HK-2 (cell line): Measurements from ENCODE around the gene PCID2.

Source experiments
- DNase-seq: peaks from one replicate; pipeline ENCODE4 v3.0.0-alpha.2; 2018; ENCODE audit not compliant: unreplicated experiment

PCID2 gene

GRCh38 chr13:113149711-113150549, 58.5 kb downstream of the PCID2 start:
- DNase-seq, result no peak

GRCh38 chr13:113148940-113149503, 59.4 kb downstream of the PCID2 start:
- no peak for DNase-seq

GRCh38 chr13:113148407-113148806, 60.1 kb downstream of the PCID2 start:
- DNase-seq, result no peak

DNA sequence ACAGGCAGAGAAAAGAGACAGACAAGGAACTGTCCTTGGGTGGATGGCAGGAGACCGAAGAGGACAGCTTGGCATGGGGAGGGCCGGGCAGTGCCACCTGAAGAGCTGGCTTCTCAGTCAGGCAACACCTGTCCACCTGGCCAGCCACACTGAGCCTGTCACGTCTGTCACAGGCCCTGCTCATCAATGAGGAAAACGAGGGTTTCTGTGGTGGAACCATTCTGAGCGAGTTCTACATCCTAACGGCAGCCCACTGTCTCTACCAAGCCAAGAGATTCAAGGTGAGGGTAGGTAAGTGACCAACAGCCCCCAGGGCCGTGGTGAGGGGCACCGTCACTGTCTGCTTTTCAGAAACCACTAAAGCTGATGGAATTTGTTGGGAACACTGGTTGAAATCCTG, 61.3 kb downstream of the PCID2 start:
- no peak for DNase-seq

DNA sequence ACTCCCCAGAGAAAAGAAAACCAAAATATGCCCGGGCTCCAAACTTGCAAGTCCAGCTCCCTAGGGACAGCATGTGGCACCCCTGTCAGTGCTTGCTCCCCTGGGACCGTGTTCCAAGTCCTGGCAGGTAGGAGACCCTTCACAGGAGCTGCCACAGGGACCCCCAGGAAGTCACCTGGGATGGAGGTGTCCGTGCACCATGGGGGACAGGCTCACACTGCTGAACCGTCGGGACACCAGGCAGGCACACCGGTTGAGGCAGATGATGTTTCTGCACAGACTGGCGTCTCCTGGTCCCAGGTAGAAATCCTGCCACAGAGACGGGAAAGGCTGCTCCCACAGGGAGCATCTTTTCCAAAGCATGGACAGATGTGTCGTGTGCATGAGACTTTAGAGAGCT, 61.7 kb downstream of the PCID2 start:
- no peak for DNase-seq

DNA sequence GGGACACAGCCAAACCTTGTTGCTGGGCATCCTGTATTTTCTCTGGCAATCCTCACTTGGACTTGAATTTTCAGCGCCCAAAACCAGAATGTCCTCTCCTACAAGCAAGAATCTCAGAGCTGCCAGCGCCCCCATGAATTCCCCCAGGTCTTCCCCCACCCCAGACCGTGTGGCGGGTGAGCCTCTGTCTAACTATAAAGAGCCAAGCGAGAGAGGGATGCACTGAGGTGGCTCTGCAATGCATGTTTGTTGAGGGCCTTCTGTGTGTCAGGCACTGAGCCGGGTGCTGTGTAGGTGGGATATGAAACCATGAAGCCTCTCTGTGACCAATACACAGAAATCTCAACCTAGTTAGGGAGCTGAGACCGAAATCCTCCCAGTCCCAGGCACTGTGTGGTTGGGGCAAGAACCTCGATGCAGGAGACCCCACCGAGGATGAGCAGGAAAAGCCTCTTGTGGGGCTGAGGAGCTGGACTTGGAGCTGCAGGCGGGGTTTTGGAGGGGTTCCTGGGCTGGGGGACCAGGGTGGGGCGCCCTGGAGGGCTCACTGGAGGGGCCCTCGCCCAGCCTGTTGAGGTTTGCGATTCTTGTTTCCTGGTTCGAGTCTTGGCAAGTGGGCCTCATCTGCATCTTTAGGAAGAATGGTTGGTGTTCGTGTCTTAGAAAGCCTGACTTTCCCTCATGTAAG, 62.4 kb downstream of the PCID2 start:
- no peak for DNase-seq

DNA sequence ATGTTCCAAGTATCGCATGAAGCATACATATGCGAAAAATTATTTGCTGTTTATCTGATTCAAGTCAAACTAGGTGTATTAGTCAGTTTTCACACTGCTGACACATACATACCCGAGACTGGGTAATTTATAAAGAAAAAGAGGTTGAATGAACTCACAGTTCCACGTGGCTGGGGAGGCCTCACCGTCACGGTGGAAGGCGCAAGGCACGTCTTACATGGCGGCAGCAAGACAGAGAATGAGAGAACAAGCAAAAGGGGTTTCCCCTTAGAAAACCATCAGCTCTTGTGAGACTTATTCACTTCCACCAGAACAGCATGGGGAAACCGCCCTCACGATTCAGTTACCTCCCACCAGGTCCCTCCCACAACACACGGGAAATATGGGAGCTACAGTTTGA, 63.0 kb downstream of the PCID2 start:
- no peak for DNase-seq

- no peak for DNase-seq
These were observed 64.2 kb downstream of the PCID2 start for GRCh38 chr13:113144255-113144629.

DNA sequence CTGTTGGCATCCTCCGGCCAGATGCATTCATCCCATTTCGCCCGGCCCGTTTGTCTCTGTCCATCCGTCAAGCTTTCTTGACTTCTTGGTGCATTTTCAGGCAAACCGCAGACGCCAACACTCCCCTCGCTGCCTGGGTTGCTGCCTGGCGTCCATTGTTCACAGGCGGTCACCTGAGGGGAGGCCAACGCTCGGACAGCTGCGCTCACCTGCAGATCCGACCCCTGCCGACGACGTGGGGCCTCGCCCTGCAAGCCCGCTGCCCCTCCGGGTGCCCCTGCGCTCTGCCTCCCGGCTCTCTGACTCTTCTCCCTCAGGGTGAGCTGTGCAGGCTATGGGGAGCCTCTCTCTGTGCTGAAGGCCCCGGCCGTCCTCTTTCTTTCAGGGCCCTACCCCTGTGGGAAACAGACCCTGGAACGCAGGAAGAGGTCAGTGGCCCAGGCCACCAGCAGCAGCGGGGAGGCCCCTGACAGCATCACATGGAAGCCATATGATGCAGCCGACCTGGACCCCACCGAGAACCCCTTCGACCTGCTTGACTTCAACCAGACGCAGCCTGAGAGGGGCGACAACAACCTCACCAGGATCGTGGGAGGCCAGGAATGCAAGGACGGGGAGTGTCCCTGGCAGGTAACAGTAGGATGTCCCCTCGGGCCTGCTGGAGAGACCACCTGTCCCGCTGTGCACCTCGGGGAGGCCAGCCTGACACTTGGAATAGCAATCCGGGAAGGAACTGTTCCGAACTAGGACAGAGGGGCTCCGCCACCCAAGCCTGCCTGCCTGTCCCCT, 64.8 kb downstream of the PCID2 start:
- no peak for DNase-seq

DNA sequence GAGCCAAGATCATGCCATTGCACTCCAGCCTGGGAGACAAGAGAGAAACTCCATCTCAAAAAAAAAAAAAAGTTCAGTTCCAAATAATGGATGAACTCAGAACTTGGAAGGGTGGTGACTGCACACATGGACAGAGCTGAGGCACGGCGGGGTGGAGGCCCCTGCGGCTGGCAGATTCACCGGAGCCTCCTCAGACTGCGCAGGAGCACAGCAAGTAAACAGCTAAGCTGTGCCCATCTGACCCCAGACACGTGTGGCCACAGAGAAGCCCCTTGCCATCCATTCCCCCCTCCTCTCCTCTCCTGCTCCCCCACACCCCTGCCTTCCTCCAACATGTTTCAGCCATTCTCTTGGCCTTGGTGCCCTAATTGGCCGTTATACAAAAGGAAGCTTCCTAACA, 65.6 kb downstream of the PCID2 start:
- DNase-seq, result no peak

- DNase-seq, result no peak
These were observed 66.9 kb downstream of the PCID2 start for GRCh38 chr13:113141601-113141970.

DNA sequence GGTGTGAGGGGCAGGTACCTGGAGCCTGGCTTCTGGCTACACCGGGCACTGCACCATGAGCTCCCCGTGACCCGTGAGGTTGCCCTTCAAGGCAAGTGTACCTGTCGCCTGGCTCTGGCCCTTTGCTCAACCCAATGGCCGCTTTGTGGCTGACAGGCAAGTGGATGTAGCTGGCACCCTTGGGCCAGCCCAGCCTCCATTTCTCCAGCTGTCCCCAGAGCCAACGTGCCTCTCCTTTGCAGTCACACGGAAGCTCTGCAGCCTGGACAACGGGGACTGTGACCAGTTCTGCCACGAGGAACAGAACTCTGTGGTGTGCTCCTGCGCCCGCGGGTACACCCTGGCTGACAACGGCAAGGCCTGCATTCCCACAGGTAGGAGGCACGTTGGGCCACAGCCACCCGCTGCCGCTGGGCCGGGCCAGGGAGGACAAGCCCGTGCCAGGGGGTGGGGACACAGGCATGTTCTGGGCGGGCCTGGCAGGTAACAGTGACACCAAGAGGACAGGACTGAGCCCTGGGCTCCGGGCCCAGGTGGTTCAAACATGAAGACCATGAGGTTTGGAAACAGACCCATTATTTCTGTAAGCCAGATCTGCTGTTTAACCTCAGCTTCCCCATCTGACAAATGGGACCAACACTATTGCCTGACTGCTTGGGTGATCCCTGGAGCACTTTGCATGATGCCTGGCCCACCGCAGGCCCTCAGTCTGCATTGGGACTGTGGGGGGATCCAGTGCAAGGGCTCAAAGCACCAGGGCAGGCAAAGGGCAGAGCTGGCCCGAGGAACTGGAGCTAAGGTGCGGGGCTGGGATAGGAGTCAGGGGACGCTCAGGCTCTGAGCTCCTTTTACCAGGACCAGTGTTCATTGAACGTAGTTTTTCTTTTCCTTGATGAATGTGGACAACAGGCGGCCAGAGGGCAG, 67.5 kb downstream of the PCID2 start:
- no peak for DNase-seq

GRCh38 chr13:113139577-113139976, 68.9 kb downstream of the PCID2 start:
- DNase-seq, result no peak

DNA sequence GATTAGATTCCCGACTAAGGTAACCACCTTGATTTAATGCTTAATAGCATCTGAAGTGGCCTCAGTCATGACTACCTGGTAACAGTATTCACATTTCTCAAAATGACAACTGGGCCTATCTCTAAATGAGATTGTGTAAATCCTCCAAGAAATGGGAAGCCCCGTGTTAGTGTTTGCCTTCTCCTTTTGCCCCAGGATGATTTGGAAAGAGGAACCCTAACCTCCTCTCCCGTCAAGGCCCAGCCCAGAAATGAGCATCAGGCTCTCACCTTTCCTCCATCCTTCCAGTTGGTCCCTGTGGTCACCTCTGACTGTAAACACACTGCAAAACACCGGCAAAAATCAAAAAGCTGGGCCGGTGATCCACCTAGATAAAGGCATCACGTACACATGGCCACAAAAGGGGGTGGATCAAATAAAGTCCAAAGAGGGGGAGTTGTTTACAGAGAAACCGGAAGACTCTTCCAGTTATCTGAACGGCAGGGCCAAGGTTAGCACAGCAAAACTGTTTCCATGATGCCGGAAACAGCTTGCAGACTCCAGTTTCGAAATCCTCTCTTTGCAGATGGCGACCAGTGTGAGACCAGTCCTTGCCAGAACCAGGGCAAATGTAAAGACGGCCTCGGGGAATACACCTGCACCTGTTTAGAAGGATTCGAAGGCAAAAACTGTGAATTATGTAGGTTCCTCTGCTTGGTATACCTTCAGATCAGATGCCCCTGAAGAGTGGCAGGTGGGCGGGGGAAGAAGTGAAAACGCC, 69.5 kb downstream of the PCID2 start:
- DNase-seq, result no peak

DNA sequence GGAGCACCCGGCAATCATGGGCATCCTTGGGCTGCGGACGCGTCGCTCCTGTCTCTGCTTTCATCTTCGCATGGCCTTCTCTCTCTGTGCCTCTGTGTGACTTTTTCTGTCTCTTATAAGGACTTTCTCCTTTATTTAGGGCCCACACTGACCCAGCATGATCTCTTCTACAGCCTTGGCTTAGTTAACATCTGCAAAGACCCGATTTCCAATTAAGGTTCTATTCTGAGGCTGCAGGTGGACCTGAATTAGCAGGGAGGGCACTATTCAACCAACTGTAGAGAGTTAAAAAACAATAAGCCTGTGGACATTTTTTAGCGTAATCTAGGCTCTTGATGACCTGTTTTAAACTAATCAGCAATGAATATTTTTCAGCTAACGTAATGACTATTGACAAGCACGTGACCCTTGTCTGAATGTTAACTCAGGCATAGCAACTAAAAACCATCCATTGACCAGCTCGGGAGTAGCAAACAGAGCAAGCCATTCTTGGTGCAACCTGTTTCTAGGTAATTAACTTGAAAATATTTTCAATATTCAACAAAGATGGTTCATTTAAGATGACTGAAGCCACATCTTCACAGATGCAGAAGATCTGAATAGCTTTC, 70.7 kb downstream of the PCID2 start:
- no peak for DNase-seq

DNA sequence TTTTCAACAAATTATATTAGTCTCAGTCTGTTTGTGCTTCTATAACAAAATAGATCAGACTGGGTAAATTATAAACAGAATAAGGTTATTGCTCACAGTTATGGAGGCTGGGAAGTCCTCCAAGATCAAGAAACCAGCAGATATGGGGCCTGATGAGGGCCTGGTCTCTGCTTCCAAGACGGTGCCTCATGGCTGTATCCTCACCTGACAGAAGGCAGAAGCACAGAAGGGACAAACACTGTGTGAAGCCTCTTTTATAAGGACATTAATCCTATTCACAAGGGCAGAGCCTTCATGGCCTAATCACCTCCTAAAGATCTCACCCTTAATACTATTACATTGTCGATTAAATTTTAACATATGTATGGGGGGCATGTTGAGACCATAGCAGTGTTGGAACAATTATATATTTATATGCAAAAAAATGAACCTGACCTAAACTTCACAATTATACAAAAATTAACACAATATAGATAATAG, 73.1 kb downstream of the PCID2 start:
- no peak for DNase-seq

DNA sequence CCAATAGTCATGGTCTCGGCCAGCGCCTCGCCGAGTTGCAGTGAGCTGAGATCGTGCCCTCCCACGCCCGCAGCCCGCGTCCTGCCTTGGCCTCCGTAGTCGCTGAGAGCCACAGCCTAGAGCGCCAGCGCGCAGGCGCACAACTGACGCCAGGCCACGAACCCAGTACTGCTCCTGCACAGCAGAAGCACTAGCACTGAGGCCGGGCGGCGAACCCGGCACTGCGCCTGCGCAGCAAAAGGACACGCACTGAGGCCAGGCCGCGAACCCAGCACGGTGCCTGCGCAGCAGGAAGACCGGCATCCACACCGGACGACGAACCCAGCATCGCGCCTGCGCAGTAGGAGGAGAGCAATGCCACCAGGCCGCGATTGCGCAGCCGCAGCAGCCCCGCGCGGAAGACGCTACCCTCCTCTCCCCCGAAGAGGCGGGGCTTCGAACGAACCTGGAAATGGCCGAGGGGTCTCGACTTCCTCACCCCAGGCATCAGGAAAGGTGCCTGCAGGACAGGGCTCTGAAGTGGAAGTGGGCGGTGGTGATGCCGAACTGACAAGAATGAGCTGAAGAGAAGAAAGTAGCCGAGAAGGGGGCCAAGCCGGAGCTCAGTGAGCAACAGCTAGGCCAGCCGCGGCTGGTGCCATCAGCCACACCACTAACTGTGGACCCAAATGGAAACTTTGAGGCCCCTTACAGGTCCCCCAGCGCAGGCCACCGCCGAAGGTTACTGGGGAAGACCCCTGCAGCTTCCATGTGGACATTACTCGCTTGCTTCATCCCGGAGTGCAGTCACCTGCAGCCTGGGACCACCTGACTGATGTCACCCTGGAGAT, 78.3 kb downstream of the PCID2 start:
- no peak for DNase-seq

DNA sequence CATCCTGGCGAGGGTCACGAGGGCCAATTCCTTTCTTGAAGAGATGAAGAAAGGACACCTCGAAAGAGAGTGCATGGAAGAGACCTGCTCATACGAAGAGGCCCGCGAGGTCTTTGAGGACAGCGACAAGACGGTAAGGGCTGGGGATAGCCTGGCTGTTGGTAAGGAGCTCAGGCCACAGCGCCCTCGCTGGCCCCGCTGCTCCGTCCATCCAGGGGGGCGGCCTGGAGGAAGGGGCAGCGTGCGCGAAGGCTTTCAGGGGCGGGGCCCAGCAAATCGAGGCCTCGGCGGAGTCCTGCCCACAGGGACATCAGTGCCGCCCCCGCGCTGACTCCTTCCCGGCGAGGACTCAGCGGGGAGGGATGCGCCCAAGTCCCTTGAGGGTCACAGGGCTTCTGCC, 79.0 kb downstream of the PCID2 start:
- DNase-seq, result no peak
